ENCODE data around the gene UNC5B. TPM values are rescaled to one million over a fixed set of nuclear protein-coding genes. Genes with fewer than 3 reads are reported as not detected.

UNC5B gene
- polyA plus RNA-seq, 3 donors = 0.04 to 0.72 TPM; not detected in 1

- Mint-ChIP-seq H3K4me3 (no peak overlapping the region), H3K9me3 (no peaks in the 10 kb centered on the region), H3K27me3 (ENCODE audit: low read depth in 3 of 3) (peaks cover 0 to 2% (median 0%) of the 10 kb centered on the region in 3 donors), H3K27ac (no peak overlapping the region), H3K4me1 (peaks cover 23% of the 10 kb centered on the region), H3K36me3 (peaks cover 69 to 81% of the 10 kb centered on the region in 2 donors)
- H3K27me3 ChIP-seq (ENCODE audit: control insufficient read depth in 2 of 2, insufficient read depth in 2 of 2, low read length in 2 of 2) = no peaks in the 10 kb centered on the region
- peaks cover 63% of the 10 kb centered on the region for H4K20me1 ChIP-seq (ENCODE audit: insufficient read depth, low read length)
- no peak for DNase-seq
- WGBS (ENCODE audit: insufficient coverage) = 100% methylated on average over 1 of the region's 6 CpGs
- H3K4me2 ChIP-seq (replicated peaks; ENCODE audit: extremely low read depth, low read length, poor library complexity, severe bottlenecking) = no peak overlapping the region
- H2AFZ ChIP-seq (ENCODE audit: insufficient read depth, low read depth, low read length, poor library complexity, severe bottlenecking) = no peak overlapping the region
- H3K4me3 ChIP-seq (replicated peaks in 1 of 3; ENCODE audit: low read depth in 2 of 3, low read length in 3 of 3) = no peak overlapping the region
- peaks cover 62 to 80% of the 10 kb centered on the region in 2 donors for H3K36me3 ChIP-seq (replicated peaks in 1 of 2; ENCODE audit: control insufficient read depth in 1 of 2, insufficient read depth in 2 of 2, low read length in 2 of 2)
- intact Hi-C loops (cut with micrococcal nuclease) = no loop called here
- peaks cover 7 to 11% of the 10 kb centered on the region in 2 donors for H3K4me1 ChIP-seq (ENCODE audit: control insufficient read depth in 1 of 2, insufficient read depth in 2 of 2, low read length in 2 of 2)
- no peak overlapping the region for H3K9ac ChIP-seq (ENCODE audit: insufficient read depth, low read length, poor library complexity, severe bottlenecking)
- H3K27ac ChIP-seq (ENCODE audit: low read depth in 1 of 2, low read length in 2 of 2) = no peak overlapping the region
- H3K79me2 ChIP-seq (ENCODE audit: insufficient read depth, low read length) = peaks cover 49% of the 10 kb centered on the region
- TF ChIP-seq, protein P1, sequence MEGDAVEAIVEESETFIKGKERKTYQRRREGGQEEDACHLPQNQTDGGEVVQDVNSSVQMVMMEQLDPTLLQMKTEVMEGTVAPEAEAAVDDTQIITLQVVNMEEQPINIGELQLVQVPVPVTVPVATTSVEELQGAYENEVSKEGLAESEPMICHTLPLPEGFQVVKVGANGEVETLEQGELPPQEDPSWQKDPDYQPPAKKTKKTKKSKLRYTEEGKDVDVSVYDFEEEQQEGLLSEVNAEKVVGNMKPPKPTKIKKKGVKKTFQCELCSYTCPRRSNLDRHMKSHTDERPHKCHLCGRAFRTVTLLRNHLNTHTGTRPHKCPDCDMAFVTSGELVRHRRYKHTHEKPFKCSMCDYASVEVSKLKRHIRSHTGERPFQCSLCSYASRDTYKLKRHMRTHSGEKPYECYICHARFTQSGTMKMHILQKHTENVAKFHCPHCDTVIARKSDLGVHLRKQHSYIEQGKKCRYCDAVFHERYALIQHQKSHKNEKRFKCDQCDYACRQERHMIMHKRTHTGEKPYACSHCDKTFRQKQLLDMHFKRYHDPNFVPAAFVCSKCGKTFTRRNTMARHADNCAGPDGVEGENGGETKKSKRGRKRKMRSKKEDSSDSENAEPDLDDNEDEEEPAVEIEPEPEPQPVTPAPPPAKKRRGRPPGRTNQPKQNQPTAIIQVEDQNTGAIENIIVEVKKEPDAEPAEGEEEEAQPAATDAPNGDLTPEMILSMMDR (IDR thresholded peaks at IDR 0.05) = no peak
- no peaks in the 10 kb centered on the region for H3K9me3 ChIP-seq (replicated peaks in 1 of 2; ENCODE audit: control insufficient read depth in 1 of 2, insufficient read depth in 1 of 2, low read length in 2 of 2)
These were observed 112.9 kb downstream of the UNC5B start for GRCh38 chr10:71325267-71325666.

GRCh38 chr10:71326464-71326881, 114.1 kb downstream of the UNC5B start:
- Histone ChIP-seq H3K4me2 (replicated peaks; ENCODE audit: extremely low read depth, low read length, poor library complexity, severe bottlenecking) (no peak overlapping the region), H4K20me1 (ENCODE audit: insufficient read depth, low read length) (peaks cover 59% of the 10 kb centered on the region), H3K9me3 (replicated peaks in 1 of 2; ENCODE audit: control insufficient read depth in 1 of 2, insufficient read depth in 1 of 2, low read length in 2 of 2) (no peaks in the 10 kb centered on the region), H3K79me2 (ENCODE audit: insufficient read depth, low read length) (peaks cover 37% of the 10 kb centered on the region), H3K27me3 (ENCODE audit: control insufficient read depth in 2 of 2, insufficient read depth in 2 of 2, low read length in 2 of 2) (no peaks in the 10 kb centered on the region), H3K4me1 (ENCODE audit: control insufficient read depth in 1 of 2, insufficient read depth in 2 of 2, low read length in 2 of 2) (no peaks in the 10 kb centered on the region), H3K36me3 (replicated peaks in 1 of 2; ENCODE audit: control insufficient read depth in 1 of 2, insufficient read depth in 2 of 2, low read length in 2 of 2) (peaks cover 71 to 92% of the 10 kb centered on the region in 2 donors), H3K9ac (ENCODE audit: insufficient read depth, low read length, poor library complexity, severe bottlenecking) (no peak overlapping the region), H3K4me3 (replicated peaks in 1 of 3; ENCODE audit: low read depth in 2 of 3, low read length in 3 of 3) (no peak overlapping the region), H3K27ac (ENCODE audit: low read depth in 1 of 2, low read length in 2 of 2) (no peak overlapping the region), H2AFZ (ENCODE audit: insufficient read depth, low read depth, low read length, poor library complexity, severe bottlenecking) (no peak overlapping the region)
- TF ChIP-seq, protein P1 (IDR thresholded peaks at IDR 0.05) = no peak
- DNase-seq = no peak
- 98% methylated on average over 11 of the region's 16 CpGs for WGBS (ENCODE audit: insufficient coverage)
- Mint-ChIP-seq H3K27me3 (ENCODE audit: low read depth in 3 of 3) (peaks cover 0 to 2% (median 0%) of the 10 kb centered on the region in 3 donors), H3K27ac (no peak overlapping the region), H3K9me3 (no peaks in the 10 kb centered on the region), H3K4me3 (no peak overlapping the region), H3K4me1 (peaks cover 15% of the 10 kb centered on the region), H3K36me3 (peaks cover 79 to 91% of the 10 kb centered on the region in 2 donors)
- intact Hi-C loops (cut with micrococcal nuclease) = no loop called here

Measured in CD14-positive monocyte (primary cell).